HepG2 (cell line): Measurements from ENCODE around the gene HNRNPA1. TPM values are rescaled to one million over a fixed set of nuclear protein-coding genes. Genes with fewer than 3 reads are reported as not detected.
A peak's percentile ranks its signal among the peaks of the same experiment; 100 is the strongest.

Experiments used
- EP300 ChIP-seq, 3 experiments: sonication (generic) in 1 of 3; formaldehyde crosslinking in 1 of 3; IDR thresholded peaks; 2 replicates each; pipeline versions ENCODE4 v1.5.1 to v1.6.1; 2011 to 2020; ENCODE audit warnings: low read depth in 2 of 3, low read length in 2 of 3, borderline replicate concordance in 1 of 3, improper control_type of control experiment in 1 of 3, mild to moderate bottlenecking in 1 of 3, missing genetic modification reagents in 1 of 3, moderate library complexity in 1 of 3
- HOXA7 ChIP-seq: sonication (generic); formaldehyde crosslinking; IDR thresholded peaks from 2 replicates; pipeline ENCODE4 v1.8.1; 2022; ENCODE audit warnings: mild to moderate bottlenecking, missing genetic modification reagents, moderate library complexity
- KDM4B ChIP-seq: sonication (generic); formaldehyde crosslinking; IDR thresholded peaks from 2 replicates; pipeline ENCODE4 v1.4.0; 2020; ENCODE audit warnings: missing genetic modification reagents
- MED1 ChIP-seq: sonication (generic); formaldehyde crosslinking; IDR thresholded peaks from 2 replicates; pipeline ENCODE4 v1.4.0; 2020; ENCODE audit warnings: missing genetic modification reagents
- RBAK ChIP-seq: sonication (generic); formaldehyde crosslinking; IDR thresholded peaks from 2 replicates; pipeline ENCODE4 v1.5.1; 2020; ENCODE audit warnings: mild to moderate bottlenecking, missing genetic modification reagents
- SRSF9 ChIP-seq: fragments of 200-400 bp; formaldehyde crosslinking; IDR thresholded peaks from 2 replicates; pipeline ENCODE4 v1.6.1; 2018; ENCODE audit warnings: borderline replicate concordance, mild to moderate bottlenecking, low read depth, low read length; ENCODE audit not compliant: insufficient read depth, poor library complexity, severe bottlenecking
- STAG1 ChIP-seq: sonication (generic); formaldehyde crosslinking; IDR thresholded peaks from 2 replicates; pipeline ENCODE4 v1.4.0; 2020; ENCODE audit warnings: missing genetic modification reagents
- ZNF20 ChIP-seq: sonication (generic); formaldehyde crosslinking; IDR thresholded peaks from 2 replicates; pipeline ENCODE4 v1.4.0; 2020; ENCODE audit warnings: mild to moderate bottlenecking, moderate library complexity, missing genetic modification reagents
- ZNF441 ChIP-seq: sonication (generic); formaldehyde crosslinking; IDR thresholded peaks from 2 replicates; pipeline ENCODE4 v1.7.0; 2021; ENCODE audit warnings: missing genetic modification reagents, borderline replicate concordance
- polyA plus RNA-seq, 8 experiments: library from polyadenylated mRNA; depleted of rRNA in 3 of 8; stranded (reverse) in 7 of 8; unstranded in 1 of 8; fragments of >200 nt; fragmentation: Illumina TruSeq in 4 of 8; extraction: Trizol in 4 of 8; gene quantifications; 2 replicates each; pipeline versions ENCODE4 v1.2.1 to v1.2.3, GENCODE V29; 2011 to 2016; ENCODE audit warnings: low read depth in 4 of 8, missing spikeins in 1 of 8, mixed read lengths in 1 of 8; ENCODE audit not compliant: insufficient read depth in 1 of 8
- total RNA-seq, 5 experiments: library from RNA; depleted of rRNA; stranded (reverse); fragments of >200 nt; fragmentation: Illumina TruSeq; extraction: Trizol; gene quantifications; 2 replicates each; pipeline ENCODE4 v1.2.3, GENCODE V29; 2016; ENCODE audit warnings: low read depth in 1 of 5
- TF ChIP-seq, protein P1 (sequence below): sonication (generic); formaldehyde crosslinking; IDR thresholded peaks from 2 replicates; pipeline ENCODE4 v1.4.0; 2020; ENCODE audit warnings: missing genetic modification reagents, borderline replicate concordance
- TF ChIP-seq, protein P2 (sequence below), 2 experiments: fragments of 450-650 bp in 1 of 2; sonication (generic) in 1 of 2; formaldehyde crosslinking; IDR thresholded peaks; 2 replicates each; pipeline versions ENCODE4 v1.5.0 to v1.8.0; 2020 to 2022; ENCODE audit warnings: mild to moderate bottlenecking in 1 of 2, missing genetic modification reagents in 1 of 2
- TF ChIP-seq, protein P3 (sequence below): sonication (generic); formaldehyde crosslinking; IDR thresholded peaks from 2 replicates; pipeline ENCODE4 v1.4.0; 2020; ENCODE audit warnings: missing genetic modification reagents
- TF ChIP-seq, protein P4 (sequence below): sonication (generic); formaldehyde crosslinking; IDR thresholded peaks from 2 replicates; pipeline ENCODE4 v1.4.0; 2020; ENCODE audit warnings: missing genetic modification reagents
- TF ChIP-seq, protein P5 (sequence below): sonication (generic); IDR thresholded peaks from 2 replicates; pipeline ENCODE4 v1.6.1; 2016; ENCODE audit warnings: low read depth, borderline replicate concordance
- TF ChIP-seq, protein P6 (sequence below): sonication (generic); formaldehyde crosslinking; IDR thresholded peaks from 2 replicates; pipeline ENCODE4 v1.9.0; 2021; ENCODE audit warnings: missing genetic modification reagents, borderline replicate concordance
- TF ChIP-seq, protein P7 (sequence below): sonication (generic); formaldehyde crosslinking; IDR thresholded peaks from 2 replicates; pipeline ENCODE4 v1.8.1; 2023; ENCODE audit warnings: mild to moderate bottlenecking, missing genetic modification reagents
- TF ChIP-seq, protein P8 (sequence below): sonication (generic); formaldehyde crosslinking; IDR thresholded peaks from 2 replicates; pipeline ENCODE4 v1.4.0; 2020; ENCODE audit warnings: missing genetic modification reagents; ENCODE audit errors: not compliant biosample characterization

The HNRNPA1 gene
- total and polyA plus RNA-seq, 2 of the 13 experiments (the other 11 are each of a cell fraction or from before 2014, with no cell fraction given) = 535 to 1,820 TPM

DNA sequence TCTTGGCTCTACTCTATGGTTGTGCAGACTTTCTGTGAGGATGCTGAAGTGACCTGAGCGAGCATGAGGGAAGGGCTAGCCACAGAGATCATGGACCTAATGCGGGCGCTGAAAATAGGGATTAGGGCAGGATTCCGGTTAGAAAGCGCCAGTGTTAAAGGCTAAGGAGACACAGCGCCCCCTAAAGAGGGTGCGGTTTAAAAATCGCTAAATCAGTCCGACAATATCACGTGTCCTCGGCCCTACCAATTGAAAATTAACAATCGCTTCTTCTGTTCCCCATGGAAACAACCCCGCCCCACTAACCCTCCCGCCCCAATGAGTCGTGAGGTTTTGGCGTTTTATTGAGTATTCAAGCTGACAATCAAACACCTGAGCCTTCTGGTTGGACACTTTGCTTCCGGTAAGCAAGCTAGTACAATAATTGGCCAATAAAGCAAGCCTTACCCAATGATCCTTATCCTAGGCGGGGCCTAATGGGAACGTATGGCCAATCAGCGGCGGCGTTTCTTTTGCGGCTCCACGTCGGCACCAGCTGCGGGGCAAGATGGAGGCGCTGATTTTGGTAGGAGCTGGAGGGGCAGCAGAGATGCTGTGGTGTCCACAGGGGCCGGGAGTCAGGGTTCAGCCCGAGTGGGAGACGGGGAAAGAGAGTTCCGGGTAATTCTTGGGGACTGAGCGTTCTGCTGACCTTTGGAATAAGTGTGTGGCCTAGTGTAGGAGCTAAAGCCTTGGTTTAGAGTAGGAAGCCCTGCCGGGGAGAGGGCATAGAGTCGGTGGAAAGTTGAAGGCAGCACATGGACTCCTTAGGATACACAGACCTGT, 44.3 kb downstream of the HNRNPA1 start, which contains the start of gene COPZ1 (continued):
- TF ChIP-seq, protein P1, sequence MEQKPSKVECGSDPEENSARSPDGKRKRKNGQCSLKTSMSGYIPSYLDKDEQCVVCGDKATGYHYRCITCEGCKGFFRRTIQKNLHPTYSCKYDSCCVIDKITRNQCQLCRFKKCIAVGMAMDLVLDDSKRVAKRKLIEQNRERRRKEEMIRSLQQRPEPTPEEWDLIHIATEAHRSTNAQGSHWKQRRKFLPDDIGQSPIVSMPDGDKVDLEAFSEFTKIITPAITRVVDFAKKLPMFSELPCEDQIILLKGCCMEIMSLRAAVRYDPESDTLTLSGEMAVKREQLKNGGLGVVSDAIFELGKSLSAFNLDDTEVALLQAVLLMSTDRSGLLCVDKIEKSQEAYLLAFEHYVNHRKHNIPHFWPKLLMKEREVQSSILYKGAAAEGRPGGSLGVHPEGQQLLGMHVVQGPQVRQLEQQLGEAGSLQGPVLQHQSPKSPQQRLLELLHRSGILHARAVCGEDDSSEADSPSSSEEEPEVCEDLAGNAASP (CRISPR knock-in tag) = no peak
- TF ChIP-seq KDM4B (CRISPR knock-in tag) (peak; percentile 53; the same call in 1 of the 2 replicates), ZNF441 (CRISPR knock-in tag) (no peak), HOXA7 (no peak), ZNF20 (CRISPR knock-in tag) (no peak), RBAK (CRISPR knock-in tag) (no peak), MED1 (CRISPR knock-in tag) (no peak), SRSF9 (no peak), STAG1 (peak; percentile 87), EP300 (IDR thresholded peaks at IDR 0.05; ENCODE audit: low read depth in 2 of 2, low read length in 2 of 2) (no peak), EP300 (CRISPR knock-in tag; IDR thresholded peaks at IDR 0.05; ENCODE audit: borderline replicate concordance) (0 out of 2 replicates have a peak, but pooled peaks have one; percentile 20)
- TF ChIP-seq, protein P2, sequence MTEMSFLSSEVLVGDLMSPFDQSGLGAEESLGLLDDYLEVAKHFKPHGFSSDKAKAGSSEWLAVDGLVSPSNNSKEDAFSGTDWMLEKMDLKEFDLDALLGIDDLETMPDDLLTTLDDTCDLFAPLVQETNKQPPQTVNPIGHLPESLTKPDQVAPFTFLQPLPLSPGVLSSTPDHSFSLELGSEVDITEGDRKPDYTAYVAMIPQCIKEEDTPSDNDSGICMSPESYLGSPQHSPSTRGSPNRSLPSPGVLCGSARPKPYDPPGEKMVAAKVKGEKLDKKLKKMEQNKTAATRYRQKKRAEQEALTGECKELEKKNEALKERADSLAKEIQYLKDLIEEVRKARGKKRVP (CRISPR knock-in tag; IDR thresholded peaks at IDR 0.05) = no peak
- TF ChIP-seq, protein P3, sequence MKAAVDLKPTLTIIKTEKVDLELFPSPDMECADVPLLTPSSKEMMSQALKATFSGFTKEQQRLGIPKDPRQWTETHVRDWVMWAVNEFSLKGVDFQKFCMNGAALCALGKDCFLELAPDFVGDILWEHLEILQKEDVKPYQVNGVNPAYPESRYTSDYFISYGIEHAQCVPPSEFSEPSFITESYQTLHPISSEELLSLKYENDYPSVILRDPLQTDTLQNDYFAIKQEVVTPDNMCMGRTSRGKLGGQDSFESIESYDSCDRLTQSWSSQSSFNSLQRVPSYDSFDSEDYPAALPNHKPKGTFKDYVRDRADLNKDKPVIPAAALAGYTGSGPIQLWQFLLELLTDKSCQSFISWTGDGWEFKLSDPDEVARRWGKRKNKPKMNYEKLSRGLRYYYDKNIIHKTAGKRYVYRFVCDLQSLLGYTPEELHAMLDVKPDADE (CRISPR knock-in tag) = no peak
- TF ChIP-seq, protein P4, sequence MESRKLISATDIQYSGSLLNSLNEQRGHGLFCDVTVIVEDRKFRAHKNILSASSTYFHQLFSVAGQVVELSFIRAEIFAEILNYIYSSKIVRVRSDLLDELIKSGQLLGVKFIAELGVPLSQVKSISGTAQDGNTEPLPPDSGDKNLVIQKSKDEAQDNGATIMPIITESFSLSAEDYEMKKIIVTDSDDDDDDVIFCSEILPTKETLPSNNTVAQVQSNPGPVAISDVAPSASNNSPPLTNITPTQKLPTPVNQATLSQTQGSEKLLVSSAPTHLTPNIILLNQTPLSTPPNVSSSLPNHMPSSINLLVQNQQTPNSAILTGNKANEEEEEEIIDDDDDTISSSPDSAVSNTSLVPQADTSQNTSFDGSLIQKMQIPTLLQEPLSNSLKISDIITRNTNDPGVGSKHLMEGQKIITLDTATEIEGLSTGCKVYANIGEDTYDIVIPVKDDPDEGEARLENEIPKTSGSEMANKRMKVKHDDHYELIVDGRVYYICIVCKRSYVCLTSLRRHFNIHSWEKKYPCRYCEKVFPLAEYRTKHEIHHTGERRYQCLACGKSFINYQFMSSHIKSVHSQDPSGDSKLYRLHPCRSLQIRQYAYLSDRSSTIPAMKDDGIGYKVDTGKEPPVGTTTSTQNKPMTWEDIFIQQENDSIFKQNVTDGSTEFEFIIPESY (CRISPR knock-in tag) = no peak; the same call in 1 of the 2 replicates
- TF ChIP-seq, protein P5, sequence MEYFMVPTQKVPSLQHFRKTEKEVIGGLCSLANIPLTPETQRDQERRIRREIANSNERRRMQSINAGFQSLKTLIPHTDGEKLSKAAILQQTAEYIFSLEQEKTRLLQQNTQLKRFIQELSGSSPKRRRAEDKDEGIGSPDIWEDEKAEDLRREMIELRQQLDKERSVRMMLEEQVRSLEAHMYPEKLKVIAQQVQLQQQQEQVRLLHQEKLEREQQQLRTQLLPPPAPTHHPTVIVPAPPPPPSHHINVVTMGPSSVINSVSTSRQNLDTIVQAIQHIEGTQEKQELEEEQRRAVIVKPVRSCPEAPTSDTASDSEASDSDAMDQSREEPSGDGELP = peak; percentile 92
- TF ChIP-seq, protein P6, sequence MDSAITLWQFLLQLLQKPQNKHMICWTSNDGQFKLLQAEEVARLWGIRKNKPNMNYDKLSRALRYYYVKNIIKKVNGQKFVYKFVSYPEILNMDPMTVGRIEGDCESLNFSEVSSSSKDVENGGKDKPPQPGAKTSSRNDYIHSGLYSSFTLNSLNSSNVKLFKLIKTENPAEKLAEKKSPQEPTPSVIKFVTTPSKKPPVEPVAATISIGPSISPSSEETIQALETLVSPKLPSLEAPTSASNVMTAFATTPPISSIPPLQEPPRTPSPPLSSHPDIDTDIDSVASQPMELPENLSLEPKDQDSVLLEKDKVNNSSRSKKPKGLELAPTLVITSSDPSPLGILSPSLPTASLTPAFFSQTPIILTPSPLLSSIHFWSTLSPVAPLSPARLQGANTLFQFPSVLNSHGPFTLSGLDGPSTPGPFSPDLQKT (CRISPR knock-in tag) = no peak
- TF ChIP-seq, protein P7, sequence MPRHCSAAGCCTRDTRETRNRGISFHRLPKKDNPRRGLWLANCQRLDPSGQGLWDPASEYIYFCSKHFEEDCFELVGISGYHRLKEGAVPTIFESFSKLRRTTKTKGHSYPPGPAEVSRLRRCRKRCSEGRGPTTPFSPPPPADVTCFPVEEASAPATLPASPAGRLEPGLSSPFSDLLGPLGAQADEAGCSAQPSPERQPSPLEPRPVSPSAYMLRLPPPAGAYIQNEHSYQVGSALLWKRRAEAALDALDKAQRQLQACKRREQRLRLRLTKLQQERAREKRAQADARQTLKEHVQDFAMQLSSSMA (CRISPR knock-in tag) = no peak
- TF ChIP-seq, protein P8, sequence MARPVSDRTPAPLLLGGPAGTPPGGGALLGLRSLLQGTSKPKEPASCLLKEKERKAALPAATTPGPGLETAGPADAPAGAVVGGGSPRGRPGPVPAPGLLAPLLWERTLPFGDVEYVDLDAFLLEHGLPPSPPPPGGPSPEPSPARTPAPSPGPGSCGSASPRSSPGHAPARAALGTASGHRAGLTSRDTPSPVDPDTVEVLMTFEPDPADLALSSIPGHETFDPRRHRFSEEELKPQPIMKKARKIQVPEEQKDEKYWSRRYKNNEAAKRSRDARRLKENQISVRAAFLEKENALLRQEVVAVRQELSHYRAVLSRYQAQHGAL (CRISPR knock-in tag) = no peak
